Aorta (tissue), 5 donors: ENCODE data around the gene SLC25A18. TPM values are rescaled to one million over a fixed set of nuclear protein-coding genes. Genes with fewer than 3 reads are reported as not detected.
"Not testable (repeated sequence)": the region's sequence is repeated elsewhere in the genome, so short reads cannot be mapped to it uniquely, and the experiment has no call there.

Experiments used
- ATAC-seq: fragments of 200-7000 bp; cut with Tn5 transposase; one replicate; pipeline ENCODE4 v1.9.1; 2022; ENCODE audit warnings: moderate library complexity; ENCODE audit not compliant: low FRiP score
- DNase-seq, 2 donors: peaks; one replicate each; pipeline ENCODE4 v3.0.0-alpha.2; 2020
- H3K27ac ChIP-seq, 2 donors: one replicate each; pipeline ENCODE4 v1.5.1; 2013; ENCODE audit warnings: low read length in 2 of 2, mild to moderate bottlenecking in 2 of 2, moderate library complexity in 2 of 2, control low read depth in 1 of 2, inconsistent platforms in 1 of 2, low read depth in 1 of 2
- H3K27me3 ChIP-seq, 2 donors: one replicate each; pipeline ENCODE4 v1.6.1; 2013; ENCODE audit warnings: control low read depth in 1 of 2, low read length in 1 of 2, mild to moderate bottlenecking in 1 of 2, moderate library complexity in 1 of 2; ENCODE audit not compliant: insufficient read depth in 2 of 2, control insufficient read depth in 1 of 2
- H3K36me3 ChIP-seq, 2 donors: one replicate each; pipeline ENCODE4 v1.6.1; 2013; ENCODE audit warnings: control low read depth in 1 of 2, low read length in 1 of 2, mild to moderate bottlenecking in 1 of 2; ENCODE audit not compliant: insufficient read depth in 2 of 2, control insufficient read depth in 1 of 2
- H3K4me1 ChIP-seq, 2 donors: one replicate each; pipeline ENCODE4 v1.6.1; 2013; ENCODE audit warnings: low read length in 2 of 2, control low read depth in 1 of 2, mild to moderate bottlenecking in 1 of 2, moderate library complexity in 1 of 2; ENCODE audit not compliant: insufficient read depth in 2 of 2, control insufficient read depth in 1 of 2
- H3K4me3 ChIP-seq, 2 donors: one replicate each; pipeline ENCODE4 v1.5.1; 2013; ENCODE audit warnings: low read length in 2 of 2, control low read depth in 1 of 2, mild to moderate bottlenecking in 1 of 2
- H3K9me3 ChIP-seq: one replicate; pipeline ENCODE4 v1.6.1; 2013; ENCODE audit warnings: mild to moderate bottlenecking, low read length; ENCODE audit not compliant: control insufficient read depth
- WGBS, 2 donors: extraction: QIAGEN DNeasy Blood & Tissue Kit; methylation state at CpG; one replicate each; pipeline ENCODE4 v1.1.7; 2013; 5-methylcytosine and 5-hydroxymethylcytosine counted together
- intact Hi-C, 2 donors: fragments of 100-400 bp; cut with DNase I; formaldehyde crosslinking; loops; one replicate each; pipeline versions ENCODE4 v1.14.2 to v1.15.0; 2022
- long read RNA-seq, 2 donors: library from polyadenylated mRNA; unstranded; transcript quantifications; one replicate each; pipeline ENCODE4 v2.0.0, GENCODE V29; 2020 to 2021
- polyA plus RNA-seq, 2 donors: library from polyadenylated mRNA; stranded (reverse); fragments of 200-250 nt; gene quantifications; one replicate each; pipeline ENCODE4 v1.2.3, GENCODE V29; 2013
- total RNA-seq, 2 donors: library from RNA; stranded (reverse); fragmentation: NEBNext Ultra II Directional; extraction: Animal tissue kit (Norgen Biotek cat#: 25700); gene quantifications; one replicate each; pipeline ENCODE4 v1.2.1, GENCODE V29; 2021
- donor health status: healthy with polysubstance abuse.
- donor health status: Bipolar disorder and iron deficiency.
- donor health status: DM: no; HTN: no; CAD: no.
- donor health status: DM: no; HTN: no; CAD: no.
- donor health status: DM: yes; HTN: yes; CAD: no.

Gene SLC25A18
- under 1 TPM; 0.33 to 0.52 TPM for total RNA-seq
- under 1 TPM in 1 of 2 donors, not detected in 1; 0.18 TPM for polyA plus RNA-seq
- long read RNA-seq, donor 1, partial matches to known transcripts: 0 of 3 reads
- long read RNA-seq, donor 1, other reads (novel, unspliced or antisense): 3 of 3 reads
- long read RNA-seq, donor 2, partial matches to known transcripts: 0 of 1 reads
- long read RNA-seq, donor 2, other reads (novel, unspliced or antisense): 1 of 1 reads

- H3K36me3 ChIP-seq: no peaks in the 10 kb centered on the region
- H3K4me1 ChIP-seq: no peaks in the 10 kb centered on the region
- intact Hi-C loops: no loop called here
- peak; percentile 77 for ATAC-seq
- H3K27ac ChIP-seq: no peak within 1 kb of the TSS
- no peaks in the 10 kb centered on the region for H3K9me3 ChIP-seq
- no peaks in the 10 kb centered on the region for H3K27me3 ChIP-seq
- 35 to 38% methylated on average over 17 of the region's 17 CpGs for whole genome bisulfite sequencing, 2 donors
- peak in 1 of 2 donors; percentile 67 for DNase-seq
- no peak within 1 kb of the TSS for H3K4me3 ChIP-seq
These were observed at the start of gene SLC25A18 for GRCh38 chr22:17562906-17563870. Gene SLC25A18, plus strand, starts transcription at chr22:17563498. Its CDS starts 16,447 bp downstream, at chr22:17579945.

- Histone ChIP-seq H3K36me3 (no peaks in the 10 kb centered on the region), H3K27me3 (no peaks in the 10 kb centered on the region), H3K27ac (no peak overlapping the region), H3K4me3 (no peak overlapping the region), H3K4me1 (no peaks in the 10 kb centered on the region), H3K9me3 (no peaks in the 10 kb centered on the region)
- ATAC-seq (no peak), DNase-seq (no peak)
- intact Hi-C loops: no loop called here
- WGBS, 2 donors: 3 to 4% methylated on average over 2 of the region's 2 CpGs
These were observed 49.7 kb upstream of the SLC25A18 start for GRCh38 chr22:17513612-17514011.

GRCh38 chr22:17514084-17514483, 49.2 kb upstream of the SLC25A18 start:
- intact Hi-C loops: no loop called here
- Histone ChIP-seq H3K9me3 (no peaks in the 10 kb centered on the region), H3K27ac (no peak overlapping the region), H3K27me3 (no peaks in the 10 kb centered on the region), H3K4me1 (no peaks in the 10 kb centered on the region), H3K36me3 (no peaks in the 10 kb centered on the region), H3K4me3 (no peak overlapping the region)
- DNase-seq: no peak
- no peak for ATAC-seq
- WGBS, 2 donors: 41 to 47% methylated on average over 7 of the region's 7 CpGs

- ATAC-seq (no peak), DNase-seq (no peak)
- Histone ChIP-seq H3K4me1 (no peaks in the 10 kb centered on the region), H3K27me3 (peaks cover 0 to 1% of the 10 kb centered on the region in 2 donors), H3K4me3 (no peak overlapping the region), H3K9me3 (no peaks in the 10 kb centered on the region), H3K27ac (no peak overlapping the region), H3K36me3 (no peaks in the 10 kb centered on the region)
- intact Hi-C loops: no loop called here
- WGBS, 2 donors: 61 to 65% methylated on average over 3 of the region's 3 CpGs
These were observed 44.9 kb upstream of the SLC25A18 start for GRCh38 chr22:17518406-17518805.

GRCh38 chr22:17521971-17522370, 41.3 kb upstream of the SLC25A18 start:
- ATAC-seq, H3K27ac ChIP-seq, intact Hi-C loops, H3K9me3 ChIP-seq, H3K4me1 ChIP-seq, H3K27me3 ChIP-seq, DNase-seq, H3K4me3 ChIP-seq, H3K36me3 ChIP-seq: not testable (repeated sequence)
- 79 to 84% methylated on average over 1 of the region's 1 CpG for WGBS, 2 donors

GRCh38 chr22:17523925-17524324, 39.4 kb upstream of the SLC25A18 start:
- Histone ChIP-seq H3K27ac (no peak overlapping the region), H3K36me3 (no peaks in the 10 kb centered on the region), H3K9me3 (no peaks in the 10 kb centered on the region), H3K4me1 (no peaks in the 10 kb centered on the region), H3K27me3 (peaks cover 0 to 1% of the 10 kb centered on the region in 2 donors), H3K4me3 (no peak overlapping the region)
- intact Hi-C loops: no loop called here
- no peak for ATAC-seq
- no peak for DNase-seq
- 74 to 79% methylated on average over 10 of the region's 10 CpGs for WGBS, 2 donors

GRCh38 chr22:17536269-17536668, 27.0 kb upstream of the SLC25A18 start:
- ATAC-seq (peak; percentile 74), DNase-seq (peak; percentile 82 to 88)
- no peaks in the 10 kb centered on the region for H3K36me3 ChIP-seq
- intact Hi-C loops: no loop called here
- no peaks in the 10 kb centered on the region for H3K27me3 ChIP-seq
- 6 to 7% methylated on average over 5 of the region's 5 CpGs for WGBS, 2 donors
- no peaks in the 10 kb centered on the region for H3K4me1 ChIP-seq
- no peak overlapping the region for H3K27ac ChIP-seq
- H3K4me3 ChIP-seq: no peak overlapping the region
- H3K9me3 ChIP-seq: no peaks in the 10 kb centered on the region

- no peaks in the 10 kb centered on the region for H3K27me3 ChIP-seq
- 98 to 100% methylated on average over 2 of the region's 2 CpGs for WGBS, 2 donors
- no peak overlapping the region for H3K4me3 ChIP-seq
- intact Hi-C loops: no loop called here
- H3K27ac ChIP-seq: peak overlapping the region in 1 of 2 donors; percentile 58
- no peaks in the 10 kb centered on the region for H3K36me3 ChIP-seq
- no peak for DNase-seq
- no peaks in the 10 kb centered on the region for H3K9me3 ChIP-seq
- H3K4me1 ChIP-seq: no peaks in the 10 kb centered on the region
- no peak for ATAC-seq
These were observed 26.1 kb upstream of the SLC25A18 start for GRCh38 chr22:17537155-17537554.
